Neural cell (in vitro differentiated cells): Measurements from ENCODE around the gene DOCK4. TPM values are rescaled to one million over a fixed set of nuclear protein-coding genes. Genes with fewer than 3 reads are reported as not detected.

Experiments
- H2AFZ ChIP-seq: fragments of 200-600, 300-800 bp; sonication (generic), shearing (Covaris generic); 2 replicates; pipeline ENCODE4 v1.6.0; 2014; ENCODE audit warnings: low read depth, mild to moderate bottlenecking, antibody characterized with exemption, low read length, moderate library complexity
- H3F3A ChIP-seq: fragments of 200-600 bp; shearing (Covaris generic); 2 replicates; pipeline ENCODE4 v1.6.1; 2016; ENCODE audit warnings: mild to moderate bottlenecking, moderate library complexity, mixed read lengths, antibody characterized with exemption, low read length; ENCODE audit not compliant: insufficient read depth, poor library complexity, severe bottlenecking
- H3K27ac ChIP-seq: fragments of 200-600, 300-800 bp; sonication (generic), shearing (Covaris generic); 2 replicates; pipeline ENCODE4 v1.5.1; 2014; ENCODE audit warnings: mild to moderate bottlenecking, low read length, moderate library complexity
- H3K27me3 ChIP-seq: fragments of 300-800, 200-600 bp; sonication (generic), shearing (Covaris generic); 2 replicates; pipeline ENCODE4 v1.6.0; 2014; ENCODE audit warnings: mild to moderate bottlenecking, low read depth, low read length, moderate library complexity; ENCODE audit not compliant: insufficient read depth
- H3K36me3 ChIP-seq: fragments of 300-800, 200-600 bp; sonication (generic), shearing (Covaris generic); 2 replicates; pipeline ENCODE4 v1.5.1; 2014; ENCODE audit warnings: mild to moderate bottlenecking, antibody characterized with exemption, low read length, moderate library complexity; ENCODE audit not compliant: insufficient read depth
- H3K4me2 ChIP-seq: fragments of 300-800, 200-600 bp; sonication (generic), shearing (Covaris generic); 2 replicates; pipeline ENCODE4 v1.6.0; 2014; ENCODE audit warnings: mild to moderate bottlenecking, low read length
- H3K4me3 ChIP-seq: fragments of 300-800, 200-600 bp; sonication (generic), shearing (Covaris generic); 2 replicates; pipeline ENCODE4 v1.5.1; 2014; ENCODE audit warnings: mild to moderate bottlenecking, low read length, moderate library complexity
- H3K79me2 ChIP-seq: fragments of 200-600 bp; shearing (Covaris generic); replicated peaks from 2 replicates; pipeline ENCODE4 v1.6.0; 2014; ENCODE audit warnings: mild to moderate bottlenecking, low read length, moderate library complexity; ENCODE audit not compliant: insufficient read depth
- H3K9ac ChIP-seq: fragments of 300-800, 200-600 bp; sonication (generic), shearing (Covaris generic); 2 replicates; pipeline ENCODE4 v1.6.1; 2016; ENCODE audit warnings: mild to moderate bottlenecking, low read length, mixed read lengths
- H3K9me2 ChIP-seq: fragments of 200-600 bp; shearing (Covaris generic); 2 replicates; pipeline ENCODE4 v1.6.1; 2016; ENCODE audit warnings: mild to moderate bottlenecking, low read length, mixed read lengths; ENCODE audit not compliant: insufficient read depth
- H3K9me3 ChIP-seq: fragments of 200-600, 300-800 bp; sonication (generic), shearing (Covaris generic); 2 replicates; pipeline ENCODE4 v1.6.1; 2016; ENCODE audit warnings: mild to moderate bottlenecking, mixed run types, low read length, moderate library complexity, mixed read lengths
- H4K20me1 ChIP-seq: fragments of 200-600 bp; shearing (Covaris generic); 2 replicates; pipeline ENCODE4 v1.6.1; 2016; ENCODE audit warnings: mild to moderate bottlenecking, mixed run types; ENCODE audit not compliant: insufficient read depth
- EP300 ChIP-seq: fragments of 450-650 bp; conservative IDR thresholded peaks from 2 replicates; pipeline ENCODE4 v1.6.1; 2014; ENCODE audit warnings: antibody characterized with exemption, mild to moderate bottlenecking, moderate library complexity; ENCODE audit not compliant: poor library complexity, severe bottlenecking
- EZH2 ChIP-seq: fragments of 200-600, 300-800 bp; shearing (Covaris generic), sonication (generic); IDR thresholded peaks from 2 replicates; pipeline ENCODE4 v1.6.1; 2014; ENCODE audit warnings: antibody characterized with exemption, low read length, borderline replicate concordance, mild to moderate bottlenecking; ENCODE audit not compliant: insufficient read depth, poor library complexity, severe bottlenecking
- MXI1 ChIP-seq: fragments of 450-650 bp; conservative IDR thresholded peaks from 2 replicates; pipeline ENCODE4 v1.6.1; 2014; ENCODE audit warnings: antibody characterized with exemption, mild to moderate bottlenecking; ENCODE audit not compliant: poor library complexity, severe bottlenecking
- POLR2AphosphoS5 ChIP-seq: IDR thresholded peaks from 2 replicates; pipeline ENCODE4 v1.6.1; 2012
- RAD21 ChIP-seq: fragments of 450-650 bp; conservative IDR thresholded peaks from 2 replicates; pipeline ENCODE4 v1.6.1; 2014; ENCODE audit warnings: antibody characterized with exemption, mild to moderate bottlenecking, moderate library complexity
- REST ChIP-seq: IDR thresholded peaks from 2 replicates; pipeline ENCODE4 v1.6.1; 2012; ENCODE audit warnings: borderline replicate concordance
- SMC3 ChIP-seq: fragments of 450-650 bp; conservative IDR thresholded peaks from 2 replicates; pipeline ENCODE4 v1.6.1; 2014; ENCODE audit warnings: antibody characterized with exemption, mild to moderate bottlenecking, moderate library complexity; ENCODE audit not compliant: poor library complexity
- TAF1 ChIP-seq: IDR thresholded peaks from 2 replicates; pipeline ENCODE4 v1.6.1; 2012; ENCODE audit warnings: low read depth
- polyA plus RNA-seq: library from polyadenylated mRNA; depleted of rRNA; stranded (reverse); fragments of >200 nt; gene quantifications from 2 replicates; pipeline ENCODE4 v1.2.3, GENCODE V29; 2014
- TF ChIP-seq, protein P1 (sequence below): fragments of 450-650 bp; IDR thresholded peaks from 2 replicates; pipeline ENCODE4 v1.5.1; 2014; ENCODE audit warnings: antibody characterized with exemption, mild to moderate bottlenecking, moderate library complexity; ENCODE audit not compliant: poor library complexity, severe bottlenecking

DOCK4 gene
- polyA plus RNA-seq, 1 donor from 2014 or later = 28.1 TPM

DNA sequence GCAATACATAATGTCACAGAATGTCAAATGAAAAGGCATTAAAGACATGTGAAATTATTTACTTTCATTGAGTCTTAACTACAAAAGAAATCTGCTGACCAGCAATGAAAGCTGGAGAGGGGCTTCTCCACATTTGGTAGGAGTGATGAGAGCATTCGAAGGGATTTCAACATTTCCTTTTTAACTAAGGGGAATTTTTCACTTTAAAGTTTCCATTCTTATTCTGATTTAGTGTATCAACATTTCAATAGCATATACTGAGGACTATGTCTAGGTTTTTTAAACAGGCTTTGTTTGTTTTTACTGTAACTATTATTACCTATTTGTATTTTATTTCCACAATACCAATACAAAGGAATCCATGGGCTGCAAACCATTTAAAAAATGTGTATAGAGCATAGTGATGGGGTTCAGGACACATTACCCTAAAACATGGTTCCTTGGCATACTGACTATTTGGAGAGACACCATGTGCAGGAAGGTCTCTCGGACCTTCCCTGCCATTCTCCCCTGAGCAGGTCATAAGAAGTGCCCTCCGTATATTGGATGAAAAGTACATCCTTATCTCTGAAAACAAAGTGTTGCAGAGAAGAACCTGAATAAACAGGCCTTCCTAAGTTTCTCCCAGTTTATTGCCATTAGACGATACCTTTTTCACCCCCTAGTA lies 278.7 kb downstream of the DOCK4 start:
- Histone ChIP-seq H3K4me3 (no peak overlapping the region), H3K9ac (no peak overlapping the region), H3K36me3 (no peaks in the 10 kb centered on the region), H3K79me2 (no peaks in the 10 kb centered on the region), H3F3A (no peaks in the 10 kb centered on the region), H2AFZ (no peak overlapping the region), H3K4me2 (no peak overlapping the region), H4K20me1 (no peaks in the 10 kb centered on the region), H3K9me2 (no peaks in the 10 kb centered on the region), H3K9me3 (no peaks in the 10 kb centered on the region), H3K27ac (no peak overlapping the region), H3K27me3 (no peaks in the 10 kb centered on the region)
- TF ChIP-seq EP300 = no peak
- TF ChIP-seq, protein P1, sequence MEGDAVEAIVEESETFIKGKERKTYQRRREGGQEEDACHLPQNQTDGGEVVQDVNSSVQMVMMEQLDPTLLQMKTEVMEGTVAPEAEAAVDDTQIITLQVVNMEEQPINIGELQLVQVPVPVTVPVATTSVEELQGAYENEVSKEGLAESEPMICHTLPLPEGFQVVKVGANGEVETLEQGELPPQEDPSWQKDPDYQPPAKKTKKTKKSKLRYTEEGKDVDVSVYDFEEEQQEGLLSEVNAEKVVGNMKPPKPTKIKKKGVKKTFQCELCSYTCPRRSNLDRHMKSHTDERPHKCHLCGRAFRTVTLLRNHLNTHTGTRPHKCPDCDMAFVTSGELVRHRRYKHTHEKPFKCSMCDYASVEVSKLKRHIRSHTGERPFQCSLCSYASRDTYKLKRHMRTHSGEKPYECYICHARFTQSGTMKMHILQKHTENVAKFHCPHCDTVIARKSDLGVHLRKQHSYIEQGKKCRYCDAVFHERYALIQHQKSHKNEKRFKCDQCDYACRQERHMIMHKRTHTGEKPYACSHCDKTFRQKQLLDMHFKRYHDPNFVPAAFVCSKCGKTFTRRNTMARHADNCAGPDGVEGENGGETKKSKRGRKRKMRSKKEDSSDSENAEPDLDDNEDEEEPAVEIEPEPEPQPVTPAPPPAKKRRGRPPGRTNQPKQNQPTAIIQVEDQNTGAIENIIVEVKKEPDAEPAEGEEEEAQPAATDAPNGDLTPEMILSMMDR = no peak

- H3K27me3 ChIP-seq = no peaks in the 10 kb centered on the region
- no peak overlapping the region for H2AFZ ChIP-seq
- no peak overlapping the region for H3K27ac ChIP-seq
- H3K4me3 ChIP-seq = no peak overlapping the region
- H3K79me2 ChIP-seq = no peaks in the 10 kb centered on the region
- no peaks in the 10 kb centered on the region for H4K20me1 ChIP-seq
- H3K4me2 ChIP-seq = no peak overlapping the region
- H3K9me3 ChIP-seq = no peaks in the 10 kb centered on the region
- H3F3A ChIP-seq = no peaks in the 10 kb centered on the region
- no peak for TF ChIP-seq POLR2AphosphoS5
- TF ChIP-seq TAF1 = no peak
- no peak for TF ChIP-seq EP300
- H3K9ac ChIP-seq = no peak overlapping the region
- H3K9me2 ChIP-seq = no peaks in the 10 kb centered on the region
- no peaks in the 10 kb centered on the region for H3K36me3 ChIP-seq
These were observed 285.9 kb downstream of the DOCK4 start for GRCh38 chr7:111920329-111920728.

- Histone ChIP-seq H3K27ac (no peak overlapping the region), H4K20me1 (no peaks in the 10 kb centered on the region), H3K4me3 (no peak overlapping the region), H3K4me2 (no peak overlapping the region), H3K9ac (no peak overlapping the region), H3K79me2 (no peaks in the 10 kb centered on the region), H3K36me3 (no peaks in the 10 kb centered on the region), H3K9me2 (no peaks in the 10 kb centered on the region), H2AFZ (no peak overlapping the region), H3F3A (no peaks in the 10 kb centered on the region), H3K27me3 (no peaks in the 10 kb centered on the region), H3K9me3 (no peaks in the 10 kb centered on the region)
- TF ChIP-seq, protein P1 = no peak
- TF ChIP-seq SMC3 (no peak), MXI1 (no peak), EP300 (no peak), REST (no peak), POLR2AphosphoS5 (no peak), EZH2 (no peak), RAD21 (no peak), TAF1 (no peak)
These were observed 286.5 kb downstream of the DOCK4 start for GRCh38 chr7:111919631-111920179.
